Prostate gland (tissue), 2 donors: ENCODE measurements around the gene FLOT1.
"Not testable (repeated sequence)": the region's sequence is repeated elsewhere in the genome, so short reads cannot be mapped to it uniquely, and the experiment has no call there.

Experiments used
- CTCF ChIP-seq, 4 experiments: fragments of 200-600 bp in 2 of 4; fragments of 450-650 bp in 2 of 4; sonication (generic) in 2 of 4; IDR thresholded peaks; 1 replicate in 3 of 4; 2 replicates in 1 of 4; pipeline ENCODE4 v1.5.1; 2016 to 2019; ENCODE audit warnings: antibody characterized with exemption in 4 of 4, mild to moderate bottlenecking in 2 of 4, moderate library complexity in 2 of 4
- POLR2AphosphoS5 ChIP-seq: sonication (generic); formaldehyde crosslinking; IDR thresholded peaks from one replicate; pipeline ENCODE4 v1.6.1; 2017; ENCODE audit warnings: antibody characterized with exemption

- not testable (repeated sequence) for TF ChIP-seq POLR2AphosphoS5; CTCF (IDR thresholded peaks at IDR 0.05)
Observed at GRCh38 chr6:30756405-30757003, 14.0 kb upstream of the FLOT1 start.
